H1 (cell line): ENCODE measurements around the gene FBLN5.

Experiments
- EP300 ChIP-seq, 2 experiments: IDR thresholded peaks; 1 replicate in 1 of 2; 2 replicates in 1 of 2; pipeline ENCODE4 v1.6.1; 2011 to 2012; ENCODE audit warnings: low read depth in 2 of 2, low read length in 2 of 2, mild to moderate bottlenecking in 2 of 2, borderline replicate concordance in 1 of 2, inconsistent platforms in 1 of 2, moderate library complexity in 1 of 2
- JUN ChIP-seq: IDR thresholded peaks from 2 replicates; pipeline ENCODE4 v1.6.1; 2011; ENCODE audit warnings: low read depth, mild to moderate bottlenecking, improper control_type of control experiment, low read length
- MAX ChIP-seq: IDR thresholded peaks from 2 replicates; pipeline ENCODE4 v1.6.1; 2012; ENCODE audit warnings: inconsistent platforms
- POLR2AphosphoS5 ChIP-seq: IDR thresholded peaks from 2 replicates; pipeline ENCODE4 v1.6.1; 2011; ENCODE audit warnings: low read depth, low read length

GRCh38 chr14:91831337-91831736 is 116.2 kb downstream of the FBLN5 start:
- TF ChIP-seq JUN (no peak), EP300 (IDR thresholded peaks at IDR 0.05; ENCODE audit: borderline replicate concordance in 1 of 2, low read depth in 2 of 2, low read length in 2 of 2) (no peak), MAX (no peak), POLR2AphosphoS5 (no peak)
